GM10248 (cell line): ENCODE data around the gene APOC3.
"Not testable (repeated sequence)": the region's sequence is repeated elsewhere in the genome, so short reads cannot be mapped to it uniquely, and the experiment has no call there.

Experiments
- CTCF ChIA-PET: fragments of 300-600 bp; sonication (Branson Sonifier 250); formaldehyde crosslinking; extraction: SDS; loops from one replicate; lab custom pipeline; 2021; ENCODE audit warnings: antibody characterized with exemption; lab: Yijun Ruan, JAX
- POLR2A ChIA-PET: fragments of 350-650 bp; sonication (Branson Sonifier 250); formaldehyde crosslinking; extraction: SDS; loops from one replicate; lab custom pipeline; 2020; ENCODE audit warnings: antibody characterized with exemption; lab: Yijun Ruan, JAX
- DNase-seq: peaks from one replicate; pipeline ENCODE4 v3.0.0; 2012; ENCODE audit errors: extremely low spot score
- TF ChIP-seq, protein P1 (sequence below): IDR thresholded peaks from 2 replicates; pipeline ENCODE4 v1.5.1; 2012; ENCODE audit warnings: mild to moderate bottlenecking, low read depth; ENCODE audit errors: extremely low read depth, missing control alignments, control extremely low read depth

Gene APOC3

GRCh38 chr11:116800610-116801009 is 29.1 kb upstream of the APOC3 start:
- ChIA-PET POLR2A (no interaction called here), CTCF (interaction anchor here (1.1 to 3.3 kb wide), 3 partner anchors 10 to 305 kb away, joined by 3 to 20 read pairs (median 3); partner anchors contain the start of gene APOA5)
- no peak for DNase-seq
- TF ChIP-seq, protein P1, sequence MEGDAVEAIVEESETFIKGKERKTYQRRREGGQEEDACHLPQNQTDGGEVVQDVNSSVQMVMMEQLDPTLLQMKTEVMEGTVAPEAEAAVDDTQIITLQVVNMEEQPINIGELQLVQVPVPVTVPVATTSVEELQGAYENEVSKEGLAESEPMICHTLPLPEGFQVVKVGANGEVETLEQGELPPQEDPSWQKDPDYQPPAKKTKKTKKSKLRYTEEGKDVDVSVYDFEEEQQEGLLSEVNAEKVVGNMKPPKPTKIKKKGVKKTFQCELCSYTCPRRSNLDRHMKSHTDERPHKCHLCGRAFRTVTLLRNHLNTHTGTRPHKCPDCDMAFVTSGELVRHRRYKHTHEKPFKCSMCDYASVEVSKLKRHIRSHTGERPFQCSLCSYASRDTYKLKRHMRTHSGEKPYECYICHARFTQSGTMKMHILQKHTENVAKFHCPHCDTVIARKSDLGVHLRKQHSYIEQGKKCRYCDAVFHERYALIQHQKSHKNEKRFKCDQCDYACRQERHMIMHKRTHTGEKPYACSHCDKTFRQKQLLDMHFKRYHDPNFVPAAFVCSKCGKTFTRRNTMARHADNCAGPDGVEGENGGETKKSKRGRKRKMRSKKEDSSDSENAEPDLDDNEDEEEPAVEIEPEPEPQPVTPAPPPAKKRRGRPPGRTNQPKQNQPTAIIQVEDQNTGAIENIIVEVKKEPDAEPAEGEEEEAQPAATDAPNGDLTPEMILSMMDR, result no peak

- CTCF ChIA-PET, result interaction anchor here (0.7 to 3.3 kb wide), 2 partner anchors 10 to 11 kb away, joined by 6 to 20 read pairs; partner anchors contain the start of gene APOA5
- DNase-seq, POLR2A ChIA-PET: not testable (repeated sequence)
These were observed 28.0 kb upstream of the APOC3 start for GRCh38 chr11:116801662-116802061.

DNA sequence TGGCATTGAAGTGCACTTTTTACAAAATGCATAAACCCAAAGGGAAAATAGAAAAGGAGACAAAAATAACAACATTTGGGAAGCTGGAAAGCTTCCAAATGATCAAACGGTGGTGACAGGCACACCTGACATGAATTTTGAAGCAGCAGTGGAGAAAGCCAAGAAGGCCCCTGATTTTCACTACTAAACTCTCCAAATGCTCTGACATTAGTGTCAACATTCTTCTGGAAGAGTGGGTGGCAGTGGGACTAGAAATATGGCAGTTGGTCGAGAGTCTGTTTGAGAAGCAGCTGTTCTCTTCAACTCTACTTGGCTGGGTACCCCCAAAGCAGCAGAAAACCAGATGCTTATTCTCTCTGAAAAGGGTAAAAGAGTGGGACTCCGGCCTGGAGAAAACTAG is 25.7 kb upstream of the APOC3 start:
- TF ChIP-seq, protein P1, result no peak
- CTCF ChIA-PET, result interaction anchor here (1.2 to 2.2 kb wide), 2 partner anchors 13 to 15 kb away, joined by 3 to 8 read pairs; partner anchors contain the start of gene APOA5
- POLR2A ChIA-PET, result no interaction called here
- DNase-seq, result no peak

GRCh38 chr11:116807601-116808261 is 22.0 kb upstream of the APOC3 start:
- TF ChIP-seq, protein P1, result no peak
- POLR2A ChIA-PET, result no interaction called here
- DNase-seq, result no peak
- CTCF ChIA-PET, result no interaction called here

GRCh38 chr11:116808262-116809175 is 21.2 kb upstream of the APOC3 start:
- ChIA-PET CTCF (no interaction called here), POLR2A (no interaction called here)
- DNase-seq, result no peak
- TF ChIP-seq, protein P1, result no peak

GRCh38 chr11:116811194-116811593 is 18.5 kb upstream of the APOC3 start:
- TF ChIP-seq, protein P1, result no peak
- POLR2A ChIA-PET, result no interaction called here
- CTCF ChIA-PET, result interaction anchor here (1.3 to 2.2 kb wide), 4 partner anchors 15 to 294 kb away, joined by 5 to 8 read pairs (median 6); partner anchors contain the start of gene APOA5
- no peak for DNase-seq
